Astrocyte of the hippocampus (primary cell): ENCODE results near the gene RASGEF1B.
"Not testable (repeated sequence)": the region's sequence is repeated elsewhere in the genome, so short reads cannot be mapped to it uniquely, and the experiment has no call there.

Source experiments
- DNase-seq: peaks from one replicate; pipeline ENCODE4 v3.0.0; 2011; ENCODE audit warnings: low read depth, low spot score

Gene RASGEF1B

DNA sequence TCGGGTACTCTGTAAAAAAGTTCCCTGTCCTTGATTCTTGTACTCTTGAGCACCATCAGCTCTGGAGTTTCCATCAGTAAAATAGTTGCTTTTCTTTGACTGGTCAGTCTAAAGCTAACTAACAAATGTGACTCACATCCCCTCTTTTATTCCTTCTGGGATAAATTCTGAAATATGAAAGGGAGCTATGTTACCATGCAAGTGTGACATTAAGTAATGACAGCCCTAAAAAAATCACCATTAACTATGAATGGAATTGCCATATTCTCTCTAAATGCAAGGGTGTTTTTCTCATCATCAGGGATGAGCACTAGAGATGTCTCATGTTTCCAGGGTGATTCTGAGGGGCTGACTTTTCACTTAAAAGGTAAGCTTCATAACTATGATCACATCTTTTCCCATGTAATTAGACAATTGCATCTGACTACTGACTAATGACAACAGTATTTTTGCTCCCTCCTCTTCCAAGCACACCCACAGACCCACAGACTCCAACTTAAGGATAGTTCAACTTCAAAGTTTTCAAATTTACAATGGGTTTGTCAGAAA, 26.9 kb upstream of the RASGEF1B start:
- no peak for DNase-seq

GRCh38 chr4:81498046-81498445, 26.3 kb upstream of the RASGEF1B start:
- no peak for DNase-seq

- no peak for DNase-seq
These were observed 23.6 kb upstream of the RASGEF1B start for GRCh38 chr4:81495345-81495744.

DNA sequence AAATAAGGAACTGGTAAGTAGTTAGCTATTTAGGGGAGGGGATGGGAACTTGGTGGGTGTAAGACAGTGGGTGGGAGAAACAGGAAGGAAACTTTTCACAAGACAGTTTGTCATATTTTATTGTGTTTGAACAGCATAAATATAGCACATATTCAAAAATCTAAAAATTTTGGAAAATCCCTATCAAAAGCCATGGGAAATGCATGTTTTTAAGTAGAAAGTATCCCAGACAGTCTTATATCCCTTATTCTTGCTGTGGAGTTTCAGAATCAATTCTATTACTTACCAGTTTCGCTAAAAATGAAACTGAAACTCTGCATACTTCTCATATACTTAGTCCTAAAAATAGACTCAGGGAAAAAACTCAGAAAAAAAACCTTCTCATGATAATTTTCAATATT, 22.3 kb upstream of the RASGEF1B start:
- DNase-seq, result no peak

GRCh38 chr4:81492606-81493230, 21.0 kb upstream of the RASGEF1B start:
- DNase-seq, result no peak

DNA sequence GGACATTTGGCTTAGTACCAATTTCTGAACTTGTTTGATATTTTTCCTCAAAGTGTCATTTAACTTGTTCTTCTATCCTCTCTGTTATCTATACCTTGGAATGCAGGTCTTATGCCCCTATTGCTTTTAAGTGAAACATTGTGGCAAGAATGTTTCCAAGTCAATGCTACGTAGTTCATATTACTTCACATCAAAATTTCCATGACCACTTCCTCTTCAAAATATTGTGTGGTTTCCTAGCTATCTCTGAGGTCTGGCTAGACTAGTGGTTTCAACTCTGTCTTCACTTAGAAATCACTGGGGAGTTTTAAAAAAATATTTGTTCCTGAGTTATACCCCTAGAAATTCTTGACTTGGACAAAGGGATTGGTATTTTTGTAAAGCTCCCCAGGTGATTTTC, 20.2 kb upstream of the RASGEF1B start:
- DNase-seq, result no peak

DNA sequence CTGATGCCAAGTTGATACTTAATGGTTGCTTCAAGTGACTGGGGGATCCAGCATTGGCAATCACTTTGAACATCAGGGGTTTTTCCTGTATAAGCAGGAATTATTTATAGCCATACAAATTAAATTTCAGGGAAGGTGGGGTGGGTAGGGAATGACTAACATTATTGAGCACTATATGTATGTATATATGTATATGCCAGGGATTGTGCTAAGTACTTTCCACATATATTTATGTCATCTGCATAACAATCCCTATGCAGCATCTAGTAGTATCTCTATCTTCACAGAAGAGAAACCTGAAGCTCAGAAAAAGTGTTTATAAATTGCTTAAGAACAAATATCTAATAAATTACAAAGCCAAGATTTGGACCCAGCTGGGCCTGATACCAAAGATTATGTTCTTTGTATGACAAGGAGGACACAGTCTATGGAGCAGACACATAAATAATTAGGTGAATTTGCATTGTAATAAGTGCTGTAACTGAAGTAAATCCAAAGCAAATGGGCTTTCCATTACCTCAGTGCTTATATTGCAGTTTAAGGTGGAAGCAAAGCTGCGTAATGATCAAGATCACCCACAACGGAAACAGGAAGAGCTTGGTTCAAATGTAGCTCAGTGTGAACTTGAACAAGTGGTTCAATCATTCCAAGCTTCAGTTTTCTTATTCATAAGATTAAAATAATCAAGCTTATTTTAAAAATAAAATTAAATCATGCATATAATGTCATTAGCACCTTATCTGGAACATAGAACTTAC, 18.9 kb upstream of the RASGEF1B start:
- no peak for DNase-seq

DNA sequence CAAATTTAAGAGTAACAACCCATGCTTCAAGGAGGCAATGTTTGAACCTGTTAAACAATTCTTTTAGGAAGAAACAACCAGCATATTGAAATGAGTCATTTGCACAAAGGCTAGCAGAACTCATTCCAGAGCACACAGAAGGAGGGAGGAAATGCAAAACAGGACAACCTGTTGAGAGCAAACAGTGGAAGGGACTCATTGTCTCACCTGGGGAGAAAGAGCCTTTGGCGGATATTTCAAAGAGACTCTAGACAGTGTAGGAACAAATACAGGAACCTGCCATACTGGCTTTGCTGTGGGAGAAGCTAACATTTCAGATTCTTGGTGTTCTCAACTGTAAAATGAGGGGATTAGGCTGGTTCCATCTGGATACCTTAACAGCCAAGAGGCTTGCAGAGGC, 14.8 kb upstream of the RASGEF1B start:
- no peak for DNase-seq

DNA sequence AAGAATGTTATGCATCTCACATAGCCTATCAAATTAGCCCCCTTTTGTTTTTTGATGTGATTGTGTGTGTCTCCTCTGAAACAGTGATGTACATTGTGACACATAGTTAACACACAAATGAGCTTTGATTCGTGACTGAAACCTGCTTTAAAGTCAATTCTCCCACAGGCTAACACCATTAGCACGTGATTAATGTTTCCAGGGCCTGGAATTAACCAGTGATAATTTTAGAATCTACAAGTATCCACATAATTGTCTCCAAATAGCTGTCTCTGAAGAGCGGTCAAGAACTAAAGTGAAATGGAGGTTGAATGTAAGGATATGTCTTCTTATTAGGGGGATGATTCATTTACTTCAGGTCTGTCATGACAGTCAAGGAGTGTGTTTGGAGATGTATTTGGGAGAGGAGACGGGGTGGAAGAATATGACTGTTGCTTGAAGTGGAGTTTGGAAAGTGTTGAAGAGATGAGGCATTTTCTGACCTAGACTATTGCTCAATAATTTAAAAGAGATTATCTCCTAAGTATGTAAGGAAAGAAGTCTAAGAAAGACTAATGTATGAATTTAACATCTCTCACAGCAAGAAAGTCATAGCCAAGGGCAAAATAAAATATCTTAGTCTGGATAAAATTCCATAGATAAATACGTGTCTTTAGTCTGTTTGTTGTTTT, 13.7 kb upstream of the RASGEF1B start:
- no peak for DNase-seq

- DNase-seq, result no peak
These were observed 10.6 kb upstream of the RASGEF1B start for GRCh38 chr4:81482326-81482725.

DNA sequence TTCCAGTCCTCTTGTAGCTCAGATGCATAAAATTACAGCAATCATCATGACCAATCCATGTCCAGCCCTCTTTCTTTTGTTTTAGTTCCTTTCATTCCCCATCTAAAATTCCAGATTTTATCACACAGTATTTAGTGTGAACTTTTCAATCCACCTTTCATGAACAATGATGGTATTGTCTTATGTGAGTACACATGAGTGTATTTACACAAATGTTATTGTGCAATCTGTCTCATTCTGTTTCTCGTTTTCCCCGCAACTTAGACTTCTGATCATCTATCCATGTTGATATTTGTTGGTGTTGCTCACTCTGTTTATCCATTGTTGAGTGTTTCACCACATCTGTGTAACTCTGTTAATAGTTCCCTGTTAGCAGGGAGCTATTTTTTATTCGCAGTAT, 9.4 kb upstream of the RASGEF1B start:
- no peak for DNase-seq

DNA sequence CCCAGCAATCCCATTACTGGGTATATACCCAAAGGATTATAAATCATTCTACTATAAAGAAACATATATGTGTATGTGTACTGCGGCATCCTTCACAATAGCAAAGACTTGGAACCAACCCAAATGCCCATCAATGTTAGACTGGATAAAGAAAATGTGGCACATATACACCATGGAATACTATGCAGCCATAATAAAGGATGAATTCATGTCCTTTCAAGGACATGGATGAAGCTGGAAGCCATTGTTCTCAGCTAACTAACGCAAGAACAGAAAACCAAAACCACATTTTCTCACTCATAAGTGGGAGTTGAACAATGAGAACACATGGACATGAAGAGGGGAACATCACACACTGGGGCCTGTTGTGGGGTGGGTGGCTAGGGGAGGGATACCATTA, 7.9 kb upstream of the RASGEF1B start:
- not testable (repeated sequence) for DNase-seq

DNA sequence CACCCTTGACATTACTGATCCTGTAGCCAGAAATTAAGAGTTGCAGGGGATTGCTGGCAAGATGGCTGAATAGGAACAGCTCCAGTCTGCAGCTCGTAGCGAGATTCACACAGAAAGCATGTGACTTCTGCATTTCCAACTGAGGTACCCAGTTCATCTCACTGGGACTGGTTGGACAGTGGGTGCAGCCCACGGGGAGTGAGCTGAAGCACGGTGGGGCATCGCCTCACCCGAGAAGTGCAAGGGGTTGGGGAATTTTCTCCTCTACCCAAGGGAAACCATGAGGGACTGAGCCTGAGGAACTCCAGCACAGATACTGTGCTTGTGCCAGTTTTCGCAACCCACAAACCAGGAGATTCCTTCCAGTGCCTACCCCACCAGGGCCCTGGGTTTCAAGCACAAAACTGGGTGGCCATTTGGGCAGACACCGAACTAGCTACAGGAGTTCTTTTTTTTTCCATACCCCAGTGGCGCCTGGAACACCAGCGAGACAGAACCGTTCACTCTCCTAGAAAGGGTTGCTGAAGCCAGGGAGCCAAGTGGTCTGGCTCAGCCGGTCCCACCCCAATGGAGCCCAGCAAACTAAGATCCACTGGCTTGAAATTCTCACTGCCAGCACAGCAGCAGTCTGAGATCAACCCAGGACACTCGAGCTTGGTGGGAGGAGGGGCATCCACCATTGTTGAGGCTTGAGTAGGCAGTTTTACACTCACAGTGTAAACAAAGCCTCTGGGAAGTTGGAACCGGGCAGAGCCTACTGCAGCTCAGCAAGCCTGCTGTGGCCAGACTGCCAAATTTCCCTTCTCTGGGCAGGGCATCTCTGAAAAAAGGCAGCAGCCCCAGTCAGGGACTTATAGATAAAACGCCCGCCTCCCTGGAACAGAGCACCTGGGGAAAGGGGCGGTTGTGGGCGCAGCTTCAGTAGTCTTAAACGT, 1.9 kb upstream of the RASGEF1B start:
- DNase-seq, result peak; percentile 31

DNA sequence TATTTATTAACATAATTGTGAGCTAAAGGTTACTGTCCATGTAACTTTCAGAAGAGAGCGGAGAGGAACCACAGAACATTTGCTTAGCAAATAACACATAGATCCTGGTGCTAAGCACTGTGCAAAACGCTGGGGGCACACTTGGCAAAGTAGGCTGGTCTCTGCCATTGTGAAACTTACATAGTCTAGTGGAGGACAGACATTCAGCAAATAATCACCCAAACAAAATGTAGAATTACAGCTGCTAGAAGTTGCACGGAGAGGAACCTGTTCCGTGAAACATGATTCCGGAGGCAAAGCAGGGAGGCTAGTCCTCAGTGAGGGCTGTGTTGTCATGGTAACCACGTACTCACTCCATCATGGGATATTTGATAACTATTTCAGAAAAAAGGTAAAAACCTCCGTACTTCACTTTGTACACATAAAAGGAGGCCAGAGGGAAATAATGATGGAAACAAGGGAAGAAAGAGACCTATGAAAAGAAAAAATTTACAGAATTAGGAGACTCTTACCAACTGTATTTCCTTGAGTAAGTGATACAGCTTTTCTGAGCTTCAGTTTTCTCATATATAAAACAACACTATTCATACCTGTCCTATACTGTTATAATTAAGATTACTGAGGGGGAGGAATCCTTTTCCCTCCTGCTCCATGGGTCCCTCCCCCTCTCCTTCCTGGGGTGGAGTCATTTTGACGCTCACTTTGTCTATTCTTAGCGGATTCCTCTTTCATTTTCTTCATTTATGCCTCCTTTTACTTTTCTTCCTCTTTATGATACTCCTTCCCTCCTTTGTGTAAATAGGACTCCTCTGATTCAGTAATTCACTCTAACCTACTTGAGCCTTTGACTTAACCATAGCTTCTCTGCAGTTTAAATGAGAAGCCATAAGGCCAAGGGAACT, 825 bp upstream of the RASGEF1B start:
- DNase-seq, result no peak

DNA sequence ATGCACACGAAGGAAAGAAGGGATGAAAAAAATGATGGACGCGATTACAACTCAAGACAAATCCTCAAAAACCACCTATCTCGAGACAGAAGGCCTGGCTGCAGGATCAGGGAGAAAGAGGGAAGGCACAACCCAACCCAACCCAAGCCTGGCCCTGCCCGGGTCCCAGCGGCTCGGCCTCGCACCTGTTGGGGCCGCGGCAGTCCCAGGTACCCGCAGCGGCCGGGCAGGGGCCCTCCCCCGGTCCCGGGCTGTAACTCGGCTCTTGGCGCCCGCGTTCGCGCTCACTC, 464 bp downstream of the RASGEF1B start:
- no peak for DNase-seq

- DNase-seq, result peak; percentile 19
These were observed 1.0 kb downstream of the RASGEF1B start for GRCh38 chr4:81470456-81471297.

DNA sequence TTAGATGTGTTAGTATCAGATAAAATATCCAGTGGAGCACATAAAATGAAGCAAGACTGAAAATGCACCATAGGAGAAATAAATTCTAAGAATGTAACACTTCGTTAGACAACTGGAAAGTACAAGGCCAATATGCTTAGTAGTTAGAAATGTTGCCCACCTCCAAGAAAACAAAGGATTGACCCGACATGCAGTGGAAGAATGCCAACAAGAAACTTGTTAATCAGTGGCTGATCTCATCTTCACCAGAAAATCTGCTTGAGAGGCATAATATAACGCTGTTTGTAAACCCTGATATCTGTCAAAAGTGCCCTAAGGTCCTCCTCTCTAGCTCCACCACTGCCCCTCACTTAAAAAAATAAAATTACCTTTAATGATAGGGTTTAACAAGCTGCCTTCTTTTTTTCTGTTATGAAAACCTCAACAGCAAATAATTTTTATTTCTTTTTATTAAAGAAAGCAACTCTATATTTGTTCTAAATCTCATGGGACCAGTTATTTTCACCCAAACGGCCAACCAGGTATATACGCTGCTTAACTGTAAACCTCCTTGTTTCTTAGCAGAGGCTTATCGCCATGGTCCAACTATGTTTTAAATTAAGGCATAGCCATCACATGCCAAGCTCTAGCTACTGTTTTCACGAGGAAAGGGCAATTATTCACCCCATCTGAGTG, 1.8 kb downstream of the RASGEF1B start:
- DNase-seq, result no peak

GRCh38 chr4:81468678-81469077, 3.0 kb downstream of the RASGEF1B start:
- DNase-seq, result no peak

DNA sequence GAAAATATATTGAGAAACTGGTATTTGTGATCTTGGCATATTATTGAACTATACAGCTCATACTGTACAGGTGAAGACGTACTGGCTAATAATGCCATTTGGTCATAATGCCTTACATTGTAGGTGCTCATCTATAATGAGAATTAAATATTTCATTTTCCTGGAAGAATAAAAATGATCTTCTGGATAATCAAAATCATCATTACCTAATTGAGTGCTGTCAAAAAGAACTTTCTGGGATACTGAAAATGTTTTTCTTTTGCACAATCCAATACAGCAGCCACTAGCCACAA, 4.1 kb downstream of the RASGEF1B start:
- DNase-seq, result no peak
